ENCODE measurements around the gene DCXR. TPM values are rescaled to one million over a fixed set of nuclear protein-coding genes. Genes with fewer than 3 reads are reported as not detected.

The DCXR gene
- total and polyA plus RNA-seq, 4 experiments from 2014 or later: 65.9 to 164 (median 92.9) TPM

DNA sequence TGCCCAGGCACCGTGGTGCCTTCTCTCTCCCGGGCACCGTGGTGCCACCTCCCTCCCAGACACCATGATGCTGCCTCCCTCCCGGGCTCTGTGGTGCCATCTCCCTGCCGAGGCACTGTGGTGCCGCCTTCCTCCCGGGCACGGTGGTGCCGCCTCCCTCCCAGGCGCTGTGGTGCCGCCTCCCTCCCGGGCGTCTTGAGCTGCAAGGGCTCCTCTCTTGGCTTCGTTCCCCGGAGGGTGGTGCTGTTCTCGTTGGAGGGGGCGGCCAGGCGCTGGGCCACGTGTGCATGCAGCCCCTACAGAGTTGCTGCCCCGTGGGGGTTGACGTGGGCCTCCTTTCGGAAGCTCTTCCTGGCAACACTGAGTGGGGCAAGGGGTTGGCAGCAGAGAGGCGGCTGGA lies 23.1 kb downstream of the DCXR start:
- Histone ChIP-seq H3K27ac (ENCODE audit: low read depth, low read length) (no peak overlapping the region), H3K4me1 (ENCODE audit: insufficient read depth, low read length) (no peaks in the 10 kb centered on the region), H3K27me3 (ENCODE audit: insufficient read depth, low read length) (no peaks in the 10 kb centered on the region), H3K9me3 (ENCODE audit: control insufficient read depth in 1 of 2, low read length in 2 of 2) (no peaks in the 10 kb centered on the region), H3K4me3 (ENCODE audit: low read length in 2 of 2) (no peak overlapping the region), H3K36me3 (ENCODE audit: insufficient read depth, low read length) (no peaks in the 10 kb centered on the region)
- H3K27ac Mint-ChIP-seq: no peak overlapping the region
- H3K36me3 Mint-ChIP-seq: peaks cover 0 to 3% of the 10 kb centered on the region in 2 donors
- H3K4me3 Mint-ChIP-seq: no peak overlapping the region
- DNase-seq: no peak
- peaks cover 0 to 5% (median 0%) of the 10 kb centered on the region in 4 donors for H3K4me1 Mint-ChIP-seq
- no peaks in the 10 kb centered on the region for H3K27me3 Mint-ChIP-seq
- intact Hi-C loops (cut with micrococcal nuclease): no loop called here
- POLR2A ChIA-PET (ENCODE audit: partially characterized antibody): interaction anchor here (1.1 kb wide), 1 partner anchor 47 kb away, joined by 3 read pairs; no protein-coding TSS in a partner anchor
- CTCF ChIA-PET (ENCODE audit: partially characterized antibody): no interaction called here
- no peaks in the 10 kb centered on the region for H3K9me3 Mint-ChIP-seq

DNA sequence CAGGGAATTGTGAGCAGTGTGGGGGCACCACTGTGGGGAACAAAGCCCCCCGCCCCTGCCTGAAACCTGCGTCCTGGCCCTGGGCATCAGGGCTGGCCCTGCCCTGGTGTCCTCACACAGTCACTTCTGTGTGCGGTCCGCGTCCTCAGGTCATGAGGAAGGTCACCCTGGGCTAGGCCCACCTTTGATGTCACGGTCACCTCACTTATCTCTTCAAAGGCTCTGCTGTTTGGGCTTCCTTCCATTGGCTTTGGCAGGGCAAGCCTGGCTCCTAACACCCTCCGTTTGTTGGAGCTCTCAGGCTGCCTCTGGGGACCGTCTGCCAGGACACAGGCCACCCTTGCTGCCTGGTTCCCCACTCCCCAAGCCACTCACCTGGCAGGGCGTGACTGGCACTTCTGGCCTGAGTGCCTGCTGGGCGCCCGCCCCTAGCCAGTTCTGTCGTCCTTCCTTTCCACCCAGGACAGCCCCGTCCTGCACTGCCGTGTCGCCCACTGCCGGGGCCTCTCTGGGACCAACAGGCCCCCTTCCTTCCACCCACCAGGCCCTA lies 23.6 kb downstream of the DCXR start:
- POLR2A ChIA-PET (ENCODE audit: partially characterized antibody): interaction anchor here (1.1 kb wide), 1 partner anchor 47 kb away, joined by 3 read pairs; no protein-coding TSS in a partner anchor
- Histone ChIP-seq H3K4me3 (ENCODE audit: low read length in 2 of 2) (no peak overlapping the region), H3K4me1 (ENCODE audit: insufficient read depth, low read length) (no peaks in the 10 kb centered on the region), H3K27me3 (ENCODE audit: insufficient read depth, low read length) (no peaks in the 10 kb centered on the region), H3K36me3 (ENCODE audit: insufficient read depth, low read length) (no peaks in the 10 kb centered on the region), H3K9me3 (ENCODE audit: control insufficient read depth in 1 of 2, low read length in 2 of 2) (no peaks in the 10 kb centered on the region), H3K27ac (ENCODE audit: low read depth, low read length) (no peak overlapping the region)
- CTCF ChIA-PET (ENCODE audit: partially characterized antibody): no interaction called here
- Mint-ChIP-seq H3K4me3 (no peak overlapping the region), H3K9me3 (no peaks in the 10 kb centered on the region), H3K36me3 (peaks cover 0 to 3% of the 10 kb centered on the region in 2 donors), H3K27ac (no peak overlapping the region), H3K4me1 (peaks cover 0 to 3% (median 0%) of the 10 kb centered on the region in 4 donors), H3K27me3 (no peaks in the 10 kb centered on the region)
- intact Hi-C loops (cut with micrococcal nuclease): no loop called here
- no peak for DNase-seq

DNA sequence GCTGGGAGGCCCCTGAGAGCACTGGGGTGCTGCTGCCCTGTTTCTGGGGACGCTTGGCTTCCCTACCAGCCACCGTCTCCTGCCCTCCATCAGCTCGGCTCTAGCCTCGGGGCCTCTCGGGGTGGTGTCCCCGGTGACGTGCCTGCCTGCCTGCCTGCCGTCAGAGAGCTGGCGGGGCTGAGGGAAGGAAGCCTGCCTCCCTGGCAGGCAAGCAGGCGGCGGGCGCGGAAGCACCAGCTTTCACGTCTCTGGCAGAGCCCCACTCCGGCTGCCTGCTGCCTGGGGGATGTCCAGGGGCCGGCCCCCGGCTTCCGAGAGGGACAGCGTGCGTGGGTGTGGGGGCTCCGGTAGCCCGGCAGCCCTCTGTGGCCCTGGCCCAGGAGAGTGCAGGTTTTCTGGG lies 24.2 kb downstream of the DCXR start:
- no peaks in the 10 kb centered on the region for H3K9me3 Mint-ChIP-seq
- POLR2A ChIA-PET (ENCODE audit: partially characterized antibody): no interaction called here
- H3K36me3 Mint-ChIP-seq: peaks cover 0 to under 1% of the 10 kb centered on the region in 2 donors

DNA sequence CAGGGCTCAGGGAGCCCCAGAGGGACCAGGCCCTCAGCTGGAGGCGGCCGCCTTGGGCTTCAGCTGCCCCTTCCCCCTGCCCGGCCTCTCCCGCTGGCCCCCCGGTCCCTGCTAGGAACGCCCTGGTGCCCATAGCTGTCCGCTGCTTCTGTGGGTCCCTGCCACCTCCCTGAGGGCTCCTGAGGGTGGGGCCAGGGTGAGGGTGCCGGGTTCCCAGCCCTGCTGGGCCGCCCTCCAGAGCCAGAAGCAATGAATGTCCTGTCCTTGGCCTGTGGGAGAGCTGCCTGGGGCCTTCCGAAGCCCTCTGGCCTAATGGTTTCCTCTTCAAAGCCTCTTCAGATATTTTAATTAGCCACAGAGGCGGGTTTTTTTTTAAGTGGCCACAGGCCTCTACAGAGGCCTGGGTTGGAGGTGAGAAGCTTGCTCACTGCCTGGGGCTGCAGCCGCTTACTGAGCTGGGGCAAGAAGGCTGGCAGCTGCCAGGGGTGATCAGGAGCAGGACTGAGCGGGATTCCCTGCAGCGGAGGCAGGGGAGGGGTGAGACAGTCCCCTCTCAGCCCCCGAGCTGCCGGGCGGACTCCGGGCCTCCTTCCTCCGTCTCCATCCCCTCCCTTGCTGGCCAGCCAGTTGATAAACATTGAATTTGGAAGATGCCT lies 24.7 kb downstream of the DCXR start:
- CTCF ChIA-PET (ENCODE audit: partially characterized antibody): interaction anchor here (1.4 kb wide), 1 partner anchor 52 kb away, joined by 4 read pairs; no protein-coding TSS in a partner anchor
- H3K27ac Mint-ChIP-seq: no peak overlapping the region
- no peaks in the 10 kb centered on the region for H3K4me1 Mint-ChIP-seq
- DNase-seq: no peak
- Histone ChIP-seq H3K9me3 (ENCODE audit: control insufficient read depth in 1 of 2, low read length in 2 of 2) (no peaks in the 10 kb centered on the region), H3K4me3 (ENCODE audit: low read length in 2 of 2) (no peak overlapping the region), H3K27me3 (ENCODE audit: insufficient read depth, low read length) (no peaks in the 10 kb centered on the region), H3K27ac (ENCODE audit: low read depth, low read length) (no peak overlapping the region), H3K36me3 (ENCODE audit: insufficient read depth, low read length) (no peaks in the 10 kb centered on the region), H3K4me1 (ENCODE audit: insufficient read depth, low read length) (no peaks in the 10 kb centered on the region)
- intact Hi-C loops (cut with micrococcal nuclease): no loop called here
- H3K36me3 Mint-ChIP-seq: no peaks in the 10 kb centered on the region
- H3K4me3 Mint-ChIP-seq: no peak overlapping the region
- no peaks in the 10 kb centered on the region for H3K27me3 Mint-ChIP-seq
- H3K9me3 Mint-ChIP-seq: no peaks in the 10 kb centered on the region
- POLR2A ChIA-PET (ENCODE audit: partially characterized antibody): interaction anchor here (0.6 kb wide), 1 partner anchor 12 kb away, joined by 3 read pairs; no protein-coding TSS in a partner anchor

More for the DNA sequence above, 24.2 kb downstream of the DCXR start:
- Mint-ChIP-seq H3K27ac (no peak overlapping the region), H3K4me1 (no peaks in the 10 kb centered on the region), H3K4me3 (no peak overlapping the region), H3K27me3 (no peaks in the 10 kb centered on the region)
- DNase-seq: no peak
- Histone ChIP-seq H3K4me1 (ENCODE audit: insufficient read depth, low read length) (no peaks in the 10 kb centered on the region), H3K36me3 (ENCODE audit: insufficient read depth, low read length) (no peaks in the 10 kb centered on the region), H3K9me3 (ENCODE audit: control insufficient read depth in 1 of 2, low read length in 2 of 2) (no peaks in the 10 kb centered on the region), H3K27me3 (ENCODE audit: insufficient read depth, low read length) (no peaks in the 10 kb centered on the region), H3K27ac (ENCODE audit: low read depth, low read length) (no peak overlapping the region), H3K4me3 (ENCODE audit: low read length in 2 of 2) (no peak overlapping the region)
- CTCF ChIA-PET (ENCODE audit: partially characterized antibody): interaction anchor here (1.4 kb wide), 1 partner anchor 53 kb away, joined by 4 read pairs; no protein-coding TSS in a partner anchor
- intact Hi-C loops (cut with micrococcal nuclease): no loop called here

DNA sequence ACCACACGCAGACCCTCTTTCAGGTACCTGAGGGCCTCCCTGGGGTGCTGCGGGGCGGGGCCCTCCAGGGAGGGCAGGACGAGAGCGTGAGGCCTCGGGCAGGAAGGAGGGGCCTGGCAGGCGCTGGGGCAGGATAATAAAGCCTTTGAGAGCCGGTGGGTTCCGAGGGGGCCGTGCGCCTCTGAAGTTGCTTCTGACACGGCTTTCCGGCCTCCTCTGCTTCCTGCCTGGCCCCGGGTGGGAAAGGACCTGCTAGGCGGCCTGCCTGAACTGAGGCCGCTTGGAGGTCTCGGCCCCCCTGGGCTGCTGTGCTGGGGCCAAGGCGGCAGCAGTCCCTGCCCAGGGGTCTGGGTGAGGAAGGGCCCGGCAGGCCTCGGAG lies 25.2 kb downstream of the DCXR start:
- H3K9me3 Mint-ChIP-seq: no peaks in the 10 kb centered on the region
- no peak overlapping the region for H3K27ac ChIP-seq (ENCODE audit: low read depth, low read length)
- H3K4me3 ChIP-seq (ENCODE audit: low read length in 2 of 2): no peak overlapping the region
- no peaks in the 10 kb centered on the region for H3K4me1 Mint-ChIP-seq
- no peaks in the 10 kb centered on the region for H3K36me3 ChIP-seq (ENCODE audit: insufficient read depth, low read length)
- ChIA-PET POLR2A (ENCODE audit: partially characterized antibody) (interaction anchor here (0.6 kb wide), 1 partner anchor 13 kb away, joined by 3 read pairs; no protein-coding TSS in a partner anchor), CTCF (ENCODE audit: partially characterized antibody) (interaction anchor here (1.4 kb wide), 1 partner anchor 52 kb away, joined by 4 read pairs; no protein-coding TSS in a partner anchor)
- no peak for DNase-seq
- H3K4me1 ChIP-seq (ENCODE audit: insufficient read depth, low read length): no peaks in the 10 kb centered on the region
- H3K27me3 Mint-ChIP-seq: no peaks in the 10 kb centered on the region
- H3K27ac Mint-ChIP-seq: no peak overlapping the region
- H3K4me3 Mint-ChIP-seq: no peak overlapping the region
- intact Hi-C loops (cut with micrococcal nuclease): no loop called here
- H3K36me3 Mint-ChIP-seq: no peaks in the 10 kb centered on the region
- no peaks in the 10 kb centered on the region for H3K9me3 ChIP-seq (ENCODE audit: control insufficient read depth in 1 of 2, low read length in 2 of 2)
- H3K27me3 ChIP-seq (ENCODE audit: insufficient read depth, low read length): no peaks in the 10 kb centered on the region

DNA sequence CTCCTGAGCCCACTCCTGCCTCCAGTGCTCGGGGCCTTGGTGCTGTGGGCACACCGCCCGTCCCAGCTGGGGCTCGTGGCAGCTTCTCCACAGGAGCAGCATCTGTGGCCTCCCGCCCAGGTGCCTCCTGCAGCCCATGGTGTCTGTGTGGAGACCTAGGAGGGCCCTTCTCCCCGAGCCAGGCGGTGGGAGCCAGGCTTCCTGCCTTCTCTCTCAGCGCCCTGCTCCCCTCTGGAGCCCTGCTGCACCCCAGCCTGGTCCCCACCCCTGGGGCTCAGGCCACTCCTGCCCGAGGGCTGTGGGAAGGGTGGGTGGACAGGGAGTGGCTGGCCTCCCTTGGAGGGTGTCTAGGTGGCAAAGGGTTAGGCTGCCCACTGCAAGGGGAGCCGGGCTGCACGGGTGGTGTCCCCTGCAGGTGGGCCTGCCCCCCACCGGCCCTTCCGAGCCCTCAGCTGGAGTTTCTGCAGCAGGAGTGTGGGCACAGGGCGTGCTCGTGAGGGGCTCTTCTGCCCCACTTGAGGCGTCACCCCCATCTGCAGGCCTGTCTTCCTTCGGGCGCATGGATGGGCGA lies 25.8 kb downstream of the DCXR start:
- H3K36me3 Mint-ChIP-seq: no peaks in the 10 kb centered on the region
- H3K27ac Mint-ChIP-seq: no peak overlapping the region
- no peak overlapping the region for H3K4me3 Mint-ChIP-seq
- no peaks in the 10 kb centered on the region for H3K9me3 Mint-ChIP-seq
- no peaks in the 10 kb centered on the region for H3K9me3 ChIP-seq (ENCODE audit: control insufficient read depth in 1 of 2, low read length in 2 of 2)
- ChIA-PET CTCF (ENCODE audit: partially characterized antibody) (interaction anchor here (1.2 kb wide), 1 partner anchor 52 kb away, joined by 3 read pairs; no protein-coding TSS in a partner anchor), POLR2A (ENCODE audit: partially characterized antibody) (no interaction called here)
- DNase-seq: no peak
- H3K36me3 ChIP-seq (ENCODE audit: insufficient read depth, low read length): no peaks in the 10 kb centered on the region
- no peaks in the 10 kb centered on the region for H3K4me1 Mint-ChIP-seq
- no peak overlapping the region for H3K27ac ChIP-seq (ENCODE audit: low read depth, low read length)
- intact Hi-C loops (cut with micrococcal nuclease): no loop called here
- H3K4me1 ChIP-seq (ENCODE audit: insufficient read depth, low read length): no peaks in the 10 kb centered on the region
- no peaks in the 10 kb centered on the region for H3K27me3 ChIP-seq (ENCODE audit: insufficient read depth, low read length)
- H3K27me3 Mint-ChIP-seq: no peaks in the 10 kb centered on the region
- no peak overlapping the region for H3K4me3 ChIP-seq (ENCODE audit: low read length in 2 of 2)

Data from CD4-positive, alpha-beta memory T cell (primary cell).